ENCODE results near the gene INHBC.
A peak's percentile ranks its signal among the peaks of the same experiment; 100 is the strongest.
"Not testable (repeated sequence)": the region's sequence is repeated elsewhere in the genome, so short reads cannot be mapped to it uniquely, and the experiment has no call there.

Gene INHBC

DNA sequence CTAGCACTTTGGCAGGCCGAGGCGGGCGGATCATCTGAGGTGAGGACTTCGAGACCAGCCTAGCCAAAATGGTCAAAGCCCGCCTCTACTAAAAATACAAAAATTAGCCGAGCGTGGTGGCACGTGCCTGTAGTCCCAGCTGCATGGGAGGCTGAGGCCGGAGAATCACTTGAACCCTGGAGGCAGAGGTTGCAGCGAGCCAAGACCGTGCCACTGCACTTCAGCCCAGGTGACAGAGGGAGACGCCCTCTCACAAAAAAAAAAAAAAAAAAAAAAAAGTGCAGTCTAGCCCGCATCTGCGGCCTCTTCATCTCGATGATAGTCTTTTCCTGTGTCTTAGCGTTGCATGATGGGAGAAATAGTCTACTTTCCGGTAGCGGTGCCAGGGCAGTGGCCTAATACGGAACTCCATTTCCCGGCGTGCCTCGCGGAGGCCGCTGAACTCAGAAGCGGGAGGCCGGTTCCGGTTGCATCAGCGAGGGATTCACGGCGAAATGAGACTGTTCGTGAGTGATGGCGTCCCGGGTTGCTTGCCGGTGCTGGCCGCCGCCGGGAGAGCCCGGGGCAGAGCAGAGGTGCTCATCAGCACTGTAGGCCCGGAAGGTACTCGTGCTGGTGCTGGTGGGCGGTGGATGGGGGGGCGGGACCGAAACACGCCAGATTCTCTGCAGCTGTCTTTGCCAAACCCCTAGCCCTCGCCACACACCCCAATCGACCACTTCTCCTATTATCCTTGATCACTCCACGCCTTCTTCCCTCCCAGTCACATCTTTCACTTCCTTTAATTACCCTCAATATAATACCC lies 53.2 kb downstream of the INHBC start, which contains the start of gene MARS1:
TSS of gene MARS1 (plus strand) at position 472 of the 805 bp plus-strand sequence. CDS start at position 495, 23 bp downstream.
- DNase-seq: peak; percentile 89 to 90

GRCh38 chr12:57488402-57489156 lies 54.0 kb downstream of the INHBC start:
- DNase-seq: no peak

- DNase-seq: no peak
Measured at GRCh38 chr12:57489157-57489641, 54.6 kb downstream of the INHBC start.

GRCh38 chr12:57490126-57490525 lies 55.5 kb downstream of the INHBC start:
- DNase-seq: no peak

- no peak for DNase-seq
Measured at GRCh38 chr12:57491393-57492280, 57.1 kb downstream of the INHBC start.

GRCh38 chr12:57495051-57495701 lies 60.6 kb downstream of the INHBC start:
- DNase-seq: not testable (repeated sequence)

GRCh38 chr12:57496822-57497221 lies 62.2 kb downstream of the INHBC start:
- DNase-seq: no peak

DNA sequence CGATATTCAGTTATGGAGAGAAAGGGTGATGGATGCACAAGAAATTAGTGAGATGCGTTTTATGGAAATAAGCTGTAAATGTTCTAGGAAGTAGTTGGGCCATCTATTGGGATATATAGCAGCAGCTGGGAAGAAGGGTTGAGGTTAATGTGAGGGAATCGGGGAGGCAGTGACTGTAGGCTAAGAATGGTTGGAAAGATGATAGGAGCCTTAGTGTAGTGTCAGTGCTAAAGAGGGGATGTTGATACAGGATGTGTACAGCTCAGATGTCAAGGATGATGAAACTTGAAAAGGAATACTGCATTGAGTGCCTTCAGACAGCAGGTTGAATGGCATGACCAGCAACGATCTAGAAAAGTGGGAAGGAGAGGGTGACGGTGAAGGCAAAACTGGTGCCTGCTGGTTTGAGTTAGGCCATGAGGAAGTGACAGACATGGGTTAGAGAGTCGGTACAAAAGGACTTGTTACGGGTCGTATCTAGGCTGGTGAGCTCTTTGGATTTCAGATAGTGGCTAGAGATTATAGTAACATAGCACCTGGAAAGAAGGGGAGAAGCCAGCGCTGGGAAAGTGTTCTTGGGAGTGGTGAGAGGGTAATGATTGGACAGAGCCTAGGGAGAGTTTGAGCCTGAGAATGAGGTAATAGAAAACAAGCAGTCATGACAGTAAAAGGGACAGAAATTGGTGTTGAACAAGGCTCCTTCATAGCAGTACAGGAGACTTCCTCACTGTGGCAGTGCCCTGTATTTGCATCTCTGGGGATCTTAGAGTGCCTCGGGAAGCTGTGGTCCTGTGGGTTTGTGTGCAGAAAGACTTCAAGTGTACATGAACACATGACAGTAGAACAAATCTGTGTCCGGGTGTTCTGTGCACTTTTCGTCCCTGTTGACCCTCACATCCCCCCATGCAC lies 62.9 kb downstream of the INHBC start:
- no peak for DNase-seq

GRCh38 chr12:57498132-57498502 lies 63.5 kb downstream of the INHBC start:
- DNase-seq: no peak

DNA sequence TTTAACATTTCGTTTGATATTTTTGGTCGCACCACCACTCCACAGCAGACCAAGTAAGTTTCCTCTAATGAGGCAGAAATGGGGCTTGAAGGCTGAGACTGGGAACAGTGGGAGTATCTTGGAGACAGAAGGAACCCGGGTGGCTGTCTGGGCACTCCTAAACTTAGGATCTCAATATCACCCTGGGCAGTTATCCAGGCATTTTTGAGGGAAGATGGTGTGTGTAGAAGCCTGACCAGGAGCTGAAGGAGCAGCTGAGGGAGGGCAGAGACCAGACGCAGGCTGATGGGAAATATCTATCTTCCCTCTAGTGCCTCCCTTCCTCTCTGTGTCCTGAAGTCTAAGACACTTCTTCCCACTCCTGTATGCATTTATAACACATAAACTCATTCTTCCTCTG lies 64.0 kb downstream of the INHBC start:
- no peak for DNase-seq

GRCh38 chr12:57500213-57500612 lies 65.6 kb downstream of the INHBC start:
- DNase-seq: no peak
